GM19372 (cell line): Measurements from ENCODE around the gene TMEM209.
"Not testable (repeated sequence)": the region's sequence is repeated elsewhere in the genome, so short reads cannot be mapped to it uniquely, and the experiment has no call there.

Experiments
- ATAC-seq: cut with Tn5 transposase; IDR thresholded peaks from one replicate; pipeline ENCODE4 v1.9.1; 2021; ENCODE audit warnings: mild to moderate bottlenecking, low read depth, moderate library complexity; ENCODE audit not compliant: unreplicated experiment

Gene TMEM209

GRCh38 chr7:130131964-130132875 is 73.0 kb downstream of the TMEM209 start:
- ATAC-seq, result no peak

DNA sequence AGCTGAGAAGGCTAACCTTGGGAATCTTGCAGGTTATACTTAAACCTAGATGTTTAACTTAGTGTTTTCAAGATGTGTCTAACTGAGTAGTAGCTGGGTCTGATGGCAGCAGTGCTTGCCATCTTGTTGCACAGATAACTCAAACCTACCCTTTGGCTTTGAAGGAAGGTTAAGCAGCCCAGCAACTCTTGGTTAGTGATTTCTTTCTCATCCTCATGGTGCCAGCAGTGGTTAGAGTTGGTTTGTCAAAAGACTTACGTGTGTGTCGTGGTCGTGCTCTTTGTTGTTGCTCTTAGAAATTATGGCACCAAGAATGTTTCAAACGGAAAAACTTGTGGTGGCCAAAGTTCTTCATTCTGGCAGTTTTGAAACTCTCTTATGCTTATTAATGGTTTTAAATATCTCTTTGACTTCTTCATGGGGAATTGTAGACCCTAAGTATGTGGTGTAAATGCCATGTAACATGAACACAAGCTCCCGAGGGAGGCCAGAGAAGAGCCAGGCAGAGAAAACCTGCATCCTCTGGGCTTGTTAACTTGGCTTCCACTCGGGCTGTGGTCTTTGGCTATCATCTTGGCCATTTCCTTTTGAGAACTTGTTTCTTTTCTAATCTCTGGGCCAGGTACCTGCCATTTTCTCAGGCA is 73.9 kb downstream of the TMEM209 start:
- no peak for ATAC-seq

DNA sequence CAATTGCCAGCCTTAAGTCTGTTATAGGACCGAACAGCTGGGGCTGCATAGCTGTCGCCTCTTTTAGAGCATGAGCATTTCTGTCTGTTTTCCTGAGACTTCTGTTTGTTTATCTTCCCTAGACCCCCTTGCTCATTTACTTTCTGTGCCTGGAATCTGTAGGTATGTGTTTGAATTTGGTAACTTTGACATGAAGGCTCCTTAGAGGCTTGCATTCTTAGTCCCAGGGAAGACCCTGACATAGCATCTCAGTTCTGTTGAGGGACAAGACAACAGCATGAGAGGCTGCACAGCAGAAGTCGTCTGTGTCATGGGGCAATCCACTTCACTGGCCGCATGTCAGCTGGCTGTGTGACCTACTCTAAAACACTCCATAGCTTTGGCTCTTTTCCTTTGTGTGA is 76.2 kb downstream of the TMEM209 start:
- no peak for ATAC-seq

DNA sequence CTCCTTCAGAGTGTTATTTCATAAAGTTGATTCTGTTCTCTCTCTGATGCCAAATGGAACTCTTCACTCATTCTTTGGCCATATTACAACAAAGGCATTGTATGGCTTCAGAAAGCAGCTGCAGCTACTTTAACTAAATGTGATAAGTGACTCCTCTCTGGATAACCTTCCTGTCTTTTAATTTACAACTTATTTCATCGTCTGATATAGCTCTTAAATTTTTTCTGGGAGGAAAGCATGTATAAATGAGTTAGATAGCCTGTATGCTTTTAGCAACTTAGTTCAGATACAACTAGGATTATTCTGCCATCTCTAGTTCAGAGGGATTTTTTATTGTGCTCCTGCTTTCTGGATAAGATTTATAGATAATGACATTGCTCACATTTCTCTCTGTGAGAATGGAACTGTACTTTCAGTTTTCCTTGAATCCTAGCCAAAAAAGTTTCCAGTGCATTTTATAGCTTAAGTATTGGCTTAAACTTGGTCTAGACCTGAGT is 77.3 kb downstream of the TMEM209 start:
- ATAC-seq, result no peak

DNA sequence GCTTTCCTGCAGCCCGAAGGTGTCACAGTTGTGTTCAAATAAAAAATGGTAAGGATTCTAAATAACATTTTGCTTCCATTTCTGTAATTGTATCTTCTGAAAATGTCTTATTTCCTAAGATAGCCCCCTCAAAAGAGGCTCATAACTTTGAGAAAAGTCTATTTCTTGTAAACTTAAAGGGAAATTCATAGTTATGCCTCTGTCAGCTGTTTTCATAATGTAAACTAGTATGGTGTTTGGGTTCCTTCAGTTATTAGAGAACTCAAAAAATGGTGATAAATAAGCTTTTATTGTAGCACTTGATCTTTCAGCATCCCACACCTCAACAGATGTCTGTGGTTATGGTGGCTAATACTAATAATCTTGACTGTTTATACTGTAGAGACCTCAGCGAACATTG is 77.8 kb downstream of the TMEM209 start:
- no peak for ATAC-seq

DNA sequence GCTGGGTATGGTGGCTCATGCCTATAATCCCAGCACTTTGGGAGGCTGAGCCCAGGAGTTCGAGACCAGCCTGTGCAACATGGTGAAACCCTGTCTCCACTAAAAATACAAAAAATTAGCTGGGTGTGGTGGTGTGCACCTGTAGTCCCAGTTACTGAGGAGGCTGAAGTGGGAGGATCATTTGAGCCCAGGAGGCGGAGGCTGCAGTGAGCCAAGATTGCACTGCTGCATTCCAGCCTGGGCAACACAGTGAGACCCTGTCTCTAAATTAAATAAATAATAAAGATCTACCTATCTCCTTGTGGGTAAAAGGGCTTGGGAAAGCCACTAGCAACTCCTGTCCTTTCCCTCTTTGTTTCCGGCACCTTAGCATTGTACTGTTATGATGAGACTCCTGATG is 78.4 kb downstream of the TMEM209 start:
- not testable (repeated sequence) for ATAC-seq

DNA sequence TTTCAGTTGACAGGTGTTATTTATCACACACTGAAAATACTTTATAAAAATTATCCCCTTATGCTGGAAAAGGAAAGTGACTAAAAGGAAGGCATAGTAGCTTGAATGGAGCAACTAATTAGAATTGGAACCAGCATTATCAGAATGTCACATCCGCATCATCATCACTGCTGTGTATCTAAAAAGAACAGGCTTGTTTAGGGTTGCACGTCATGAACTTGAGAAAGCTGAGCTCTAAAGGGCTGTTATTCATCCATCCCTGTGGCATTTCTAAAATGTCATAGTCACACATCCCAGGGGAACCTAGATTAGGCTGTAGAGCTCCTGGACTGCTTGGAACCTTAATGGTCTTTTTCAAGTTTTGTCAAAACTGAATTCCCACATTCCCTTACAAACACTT is 80.5 kb downstream of the TMEM209 start:
- ATAC-seq, result no peak

- no peak for ATAC-seq
These were observed 81.7 kb downstream of the TMEM209 start for GRCh38 chr7:130123501-130123900.

- ATAC-seq, result no peak
These were observed 86.4 kb downstream of the TMEM209 start for GRCh38 chr7:130118801-130119200.

- no peak for ATAC-seq
These were observed 86.9 kb downstream of the TMEM209 start for GRCh38 chr7:130118294-130118693.

- ATAC-seq, result no peak
These were observed 90.4 kb downstream of the TMEM209 start for GRCh38 chr7:130114776-130115175.
